Fibroblast of mammary gland (primary cell): ENCODE measurements around the gene CD55.

ENCODE experiments used
- DNase-seq: peaks from one replicate; pipeline ENCODE4 v3.0.0-alpha.2; 2010; ENCODE audit warnings: low read depth
- H3K4me3 ChIP-seq: 2 replicates; pipeline ENCODE4 v1.5.1; 2011; ENCODE audit warnings: low read depth, mild to moderate bottlenecking, low read length, moderate library complexity; ENCODE audit not compliant: control insufficient read depth
- CTCF ChIP-seq: conservative IDR thresholded peaks from 2 replicates; pipeline ENCODE4 v1.5.1; 2011; ENCODE audit warnings: low read depth, low read length, inconsistent platforms; ENCODE audit not compliant: control insufficient read depth, insufficient read depth

CD55 gene

GRCh38 chr1:207282058-207282457 lies 39.4 kb upstream of the CD55 start:
- DNase-seq = peak; percentile 3

GRCh38 chr1:207282496-207283380 lies 38.7 kb upstream of the CD55 start:
- TF ChIP-seq CTCF = no peak
- no peak for DNase-seq
- H3K4me3 ChIP-seq = no peak overlapping the region

More at GRCh38 chr1:207282058-207282457, 39.4 kb upstream of the CD55 start:
- H3K4me3 ChIP-seq = no peak overlapping the region
- no peak for TF ChIP-seq CTCF

- H3K4me3 ChIP-seq = no peak overlapping the region
- DNase-seq = no peak
- no peak for TF ChIP-seq CTCF
Observed at GRCh38 chr1:207283421-207283820, 38.1 kb upstream of the CD55 start.

- no peak for DNase-seq
- TF ChIP-seq CTCF = no peak
Observed at GRCh38 chr1:207284209-207284897, 37.1 kb upstream of the CD55 start.

GRCh38 chr1:207286786-207287468 lies 34.6 kb upstream of the CD55 start:
- H3K4me3 ChIP-seq = no peak overlapping the region
- no peak for TF ChIP-seq CTCF
- no peak for DNase-seq

More at GRCh38 chr1:207284209-207284897, 37.1 kb upstream of the CD55 start:
- no peak overlapping the region for H3K4me3 ChIP-seq

- no peak for DNase-seq
- no peak for TF ChIP-seq CTCF
- no peak overlapping the region for H3K4me3 ChIP-seq
Observed at GRCh38 chr1:207288315-207288714, 33.2 kb upstream of the CD55 start.
